ENCODE data around the gene HS2ST1.
"Not testable (repeated sequence)": the region's sequence is repeated elsewhere in the genome, so short reads cannot be mapped to it uniquely, and the experiment has no call there.

The HS2ST1 gene

GRCh38 chr1:86914601-86914997 lies at the start of gene HS2ST1:
Gene HS2ST1 (plus strand): TSS chr1:86914635.
- DNase-seq (ENCODE audit: low read depth in 2 of 3, low spot score in 1 of 3) = no peak

DNA sequence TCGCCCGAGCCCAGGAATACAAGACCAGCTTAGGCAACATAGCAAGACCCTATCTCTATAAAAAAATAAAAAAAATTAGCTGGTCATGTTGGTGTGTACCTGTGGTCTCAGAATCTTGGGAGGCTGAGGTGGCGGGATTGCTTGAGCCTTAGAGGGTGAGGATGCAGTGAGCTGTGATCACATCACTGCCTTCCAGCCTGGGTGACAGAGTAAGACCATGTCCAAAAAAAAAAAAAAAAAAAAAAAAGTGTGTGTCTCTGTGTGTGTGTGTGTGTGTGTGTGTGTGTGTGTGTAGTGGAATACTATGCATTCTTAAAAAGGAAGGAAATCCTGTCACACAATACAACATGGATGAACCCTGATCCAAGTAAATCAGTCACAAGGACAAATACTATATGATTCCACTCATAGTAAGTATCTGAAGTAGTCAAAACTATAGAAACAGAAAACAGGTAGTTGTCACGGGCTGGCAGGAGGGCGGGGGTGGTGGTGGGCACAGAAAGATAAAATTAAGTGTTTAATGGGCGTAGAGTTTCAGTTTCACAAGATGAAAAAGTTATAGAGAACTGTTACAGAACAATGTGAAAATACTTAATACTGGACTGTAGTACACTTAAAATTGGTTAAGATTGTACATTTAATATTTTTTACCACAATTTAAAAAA lies 48.3 kb upstream of the HS2ST1 start:
- DNase-seq (ENCODE audit: low read depth in 2 of 3, low spot score in 1 of 3) = no peak

DNA sequence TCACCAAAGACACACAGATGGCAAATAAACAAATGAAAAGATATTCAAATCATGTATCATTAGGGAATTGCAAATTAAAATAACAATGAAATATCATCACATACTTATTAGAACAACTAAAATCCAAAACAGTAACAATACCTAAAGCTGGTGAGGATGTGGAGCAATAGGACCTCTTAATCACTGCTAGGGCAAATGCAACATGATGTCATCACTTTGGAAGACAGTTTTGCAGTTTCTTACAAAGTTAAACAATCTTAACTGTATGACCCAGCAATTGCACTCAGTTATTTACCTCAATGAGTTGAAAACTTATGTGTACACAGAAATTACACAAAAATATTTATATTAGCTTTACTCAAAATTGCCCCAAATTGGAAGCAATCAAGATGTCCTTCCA lies 47.8 kb upstream of the HS2ST1 start:
- no peak for DNase-seq (ENCODE audit: low read depth in 2 of 3, low spot score in 1 of 3)

GRCh38 chr1:86867278-86867677 lies 47.2 kb upstream of the HS2ST1 start:
- not testable (repeated sequence) for DNase-seq (ENCODE audit: low read depth in 2 of 3, low spot score in 1 of 3)

DNA sequence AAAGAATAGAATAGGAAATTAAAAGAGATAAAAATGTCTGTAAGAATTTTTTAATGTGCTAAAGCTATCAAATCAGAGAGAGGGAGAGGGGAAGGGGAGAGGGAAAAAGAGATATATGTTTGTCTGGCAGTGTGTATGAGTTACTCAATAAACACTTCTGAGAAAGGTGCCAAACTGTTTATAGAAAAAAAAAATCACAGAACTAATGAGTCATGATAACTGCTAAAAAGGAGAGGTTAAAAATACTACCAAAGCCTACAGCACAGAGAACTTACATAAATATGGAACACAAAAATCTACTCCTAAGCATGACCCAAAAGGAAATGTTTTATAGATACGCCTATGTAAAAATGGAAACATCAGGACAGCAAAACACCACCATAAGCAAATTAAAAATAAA lies 46.0 kb upstream of the HS2ST1 start:
- DNase-seq (ENCODE audit: low read depth in 2 of 3, low spot score in 1 of 3) = no peak

DNA sequence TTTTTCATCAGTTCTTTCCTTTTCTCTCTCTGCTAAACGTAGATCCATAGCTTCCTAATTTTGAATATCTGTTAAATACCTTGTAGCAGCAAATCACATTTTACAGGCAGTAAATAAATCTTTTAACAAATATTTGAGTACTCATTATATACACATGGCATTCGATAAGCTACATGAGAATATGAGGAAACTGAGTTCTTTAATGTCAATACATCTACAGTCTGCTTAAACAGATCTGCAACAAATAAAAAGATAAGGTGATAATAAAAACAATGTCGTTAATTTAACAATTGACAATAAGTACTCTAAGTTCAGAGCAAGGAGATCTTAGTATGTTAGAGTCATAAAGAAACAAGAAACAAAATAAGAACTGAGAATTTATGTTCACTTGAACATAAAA lies 43.4 kb upstream of the HS2ST1 start:
- DNase-seq (ENCODE audit: low read depth in 2 of 3, low spot score in 1 of 3) = no peak

GRCh38 chr1:86872086-86872485 lies 42.3 kb upstream of the HS2ST1 start:
- DNase-seq (ENCODE audit: low read depth in 2 of 3, low spot score in 1 of 3) = no peak

- no peak for DNase-seq (ENCODE audit: low read depth in 2 of 3, low spot score in 1 of 3)
Observed at GRCh38 chr1:86875722-86876121, 38.7 kb upstream of the HS2ST1 start.

GRCh38 chr1:86887479-86888162 lies 26.8 kb upstream of the HS2ST1 start:
- no peak for DNase-seq (ENCODE audit: low read depth in 2 of 3, low spot score in 1 of 3)

GRCh38 chr1:86888327-86888726 lies 26.1 kb upstream of the HS2ST1 start:
- no peak for DNase-seq (ENCODE audit: low read depth in 2 of 3, low spot score in 1 of 3)

DNA sequence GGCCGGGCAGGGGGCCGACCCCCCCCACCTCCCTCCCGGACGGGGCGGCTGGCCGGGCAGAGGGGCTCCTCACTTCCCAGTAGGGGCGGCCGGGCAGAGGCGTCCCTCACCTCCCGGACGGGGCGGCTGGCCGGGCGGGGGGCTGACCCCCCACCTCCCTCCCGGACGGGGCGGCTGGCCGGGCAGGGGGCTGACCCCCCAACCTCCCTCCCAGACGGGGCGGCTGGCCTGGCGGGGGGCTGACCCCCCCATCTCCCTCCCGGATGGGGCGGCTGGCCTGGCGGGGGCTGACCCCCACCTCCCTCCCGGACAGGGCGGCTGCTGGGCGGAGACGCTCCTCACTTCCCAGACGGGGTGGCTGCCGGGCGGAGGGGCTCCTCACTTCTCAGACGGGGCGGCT lies 15.0 kb upstream of the HS2ST1 start:
- DNase-seq (ENCODE audit: low read depth in 2 of 3, low spot score in 1 of 3) = not testable (repeated sequence)

- DNase-seq (ENCODE audit: low read depth in 2 of 3, low spot score in 1 of 3) = no peak
Observed at GRCh38 chr1:86905875-86906274, 8.6 kb upstream of the HS2ST1 start.

DNA sequence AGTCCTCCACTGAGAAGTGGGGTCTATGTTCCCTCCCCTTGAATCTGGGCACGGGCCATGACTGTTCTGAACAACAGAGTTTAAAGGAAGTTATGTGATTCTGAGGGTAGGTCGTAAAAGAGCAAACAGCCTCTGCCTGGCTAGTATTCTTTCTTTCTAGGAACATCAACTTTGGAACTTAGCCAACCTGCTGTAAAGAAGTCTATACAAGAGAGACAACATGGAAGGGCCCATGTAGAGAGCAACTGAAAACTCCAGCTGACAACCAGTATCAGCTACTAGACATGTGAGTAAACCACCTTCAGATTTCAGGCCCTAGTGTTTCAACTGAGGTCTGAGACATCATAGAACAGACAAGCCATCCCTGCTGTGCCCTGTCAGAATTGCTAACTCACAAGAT lies 8.0 kb upstream of the HS2ST1 start:
- no peak for DNase-seq (ENCODE audit: low read depth in 2 of 3, low spot score in 1 of 3)

GRCh38 chr1:86912281-86912900 lies 2.0 kb upstream of the HS2ST1 start:
- no peak for DNase-seq (ENCODE audit: low read depth in 2 of 3, low spot score in 1 of 3)

DNA sequence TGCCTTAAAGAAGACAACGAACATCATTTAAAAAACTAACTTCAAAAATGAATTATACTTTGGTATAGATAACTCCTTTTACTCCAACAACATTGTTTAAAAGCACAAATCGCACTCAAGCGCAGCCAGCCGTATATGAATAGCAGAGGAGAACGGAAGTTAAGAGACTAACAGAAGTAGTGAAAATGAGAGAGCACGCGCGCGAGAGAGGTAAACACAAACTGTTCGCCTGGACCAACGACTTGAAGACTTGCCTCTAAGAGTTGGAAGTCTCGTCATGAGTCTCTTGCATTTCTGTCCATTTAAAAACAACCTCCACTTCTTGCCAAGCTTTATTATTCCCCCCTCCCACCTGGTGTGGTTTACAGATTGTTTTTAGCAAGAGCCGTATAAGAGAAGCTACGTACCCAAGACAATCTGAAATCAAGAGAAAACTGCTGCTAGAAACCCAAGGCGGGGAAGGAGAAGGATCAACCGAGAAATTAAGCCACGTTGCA lies 988 bp upstream of the HS2ST1 start:
- DNase-seq (ENCODE audit: low read depth in 2 of 3, low spot score in 1 of 3) = peak in 2 of 3 donors; percentile 11 to 22

DNA sequence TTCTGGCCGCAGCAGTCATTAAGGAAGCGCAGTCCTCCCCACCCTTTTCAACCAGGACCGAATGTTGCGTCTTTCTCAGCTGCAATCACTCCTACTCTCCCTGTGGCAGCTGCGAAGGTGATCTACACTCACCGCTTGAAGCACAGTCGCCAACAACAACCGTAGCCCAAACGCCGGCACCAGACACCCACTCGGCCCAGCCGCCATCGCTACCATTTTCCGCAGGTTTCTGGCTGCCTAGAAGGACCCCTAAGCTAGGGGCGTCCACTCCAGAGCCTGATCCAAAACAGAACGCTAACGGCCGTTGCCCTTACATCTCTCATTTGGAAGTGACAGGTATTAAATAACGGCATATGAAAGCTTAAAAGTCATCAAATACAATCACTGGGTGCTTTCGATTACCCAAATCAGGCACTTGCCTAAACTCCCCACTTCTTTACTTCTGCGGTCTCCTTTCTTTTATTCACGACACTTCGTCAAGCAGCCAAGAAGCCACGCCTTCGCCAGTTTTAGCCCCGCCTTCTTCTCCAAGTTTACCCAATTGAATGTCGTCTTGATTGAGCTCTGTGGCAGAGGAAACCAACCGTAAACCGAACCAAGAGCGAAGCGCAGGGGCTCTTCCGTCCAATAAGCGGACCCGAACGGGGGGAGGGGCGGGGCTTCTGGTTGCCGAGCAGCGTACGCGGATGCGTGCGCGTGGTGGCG lies 387 bp upstream of the HS2ST1 start, which contains the start of gene SELENOF:
SELENOF (minus strand) TSS at position 231 of the 705 bp plus-strand sequence; CDS start at position 216, 15 bp downstream.
- peak; percentile 98 to 99 (median 98) for DNase-seq (ENCODE audit: low read depth in 2 of 3, low spot score in 1 of 3)

GRCh38 chr1:86914998-86915736 lies 732 bp downstream of the HS2ST1 start:
- DNase-seq (ENCODE audit: low read depth in 2 of 3, low spot score in 1 of 3) = peak; percentile 12 to 30 (median 21)

DNA sequence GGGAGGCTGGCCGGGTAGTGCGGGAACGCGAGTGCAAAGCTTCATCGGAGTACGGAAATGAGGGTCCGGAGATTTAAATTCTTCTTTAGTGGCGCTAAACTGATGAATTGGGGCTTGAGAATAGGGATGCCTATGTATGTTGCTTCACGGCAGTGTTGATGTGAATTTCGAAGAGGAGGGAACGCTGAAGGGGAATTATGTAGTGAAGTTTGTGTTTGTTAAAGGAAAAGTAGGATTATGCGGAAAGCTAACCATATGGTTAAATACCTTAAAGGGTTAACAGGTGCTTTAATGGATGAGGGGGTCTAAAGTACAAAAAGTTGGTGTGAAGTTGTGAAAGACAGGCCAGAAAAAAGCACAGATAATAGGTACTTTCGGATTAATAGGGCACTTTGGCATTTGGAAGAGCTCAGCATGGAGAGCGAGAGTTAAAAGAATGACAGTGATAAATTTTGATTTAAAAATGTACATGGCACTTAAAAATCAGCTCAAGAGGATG lies 1.4 kb downstream of the HS2ST1 start:
- peak in 1 of 3 donors; percentile 16 for DNase-seq (ENCODE audit: low read depth in 2 of 3, low spot score in 1 of 3)

DNA sequence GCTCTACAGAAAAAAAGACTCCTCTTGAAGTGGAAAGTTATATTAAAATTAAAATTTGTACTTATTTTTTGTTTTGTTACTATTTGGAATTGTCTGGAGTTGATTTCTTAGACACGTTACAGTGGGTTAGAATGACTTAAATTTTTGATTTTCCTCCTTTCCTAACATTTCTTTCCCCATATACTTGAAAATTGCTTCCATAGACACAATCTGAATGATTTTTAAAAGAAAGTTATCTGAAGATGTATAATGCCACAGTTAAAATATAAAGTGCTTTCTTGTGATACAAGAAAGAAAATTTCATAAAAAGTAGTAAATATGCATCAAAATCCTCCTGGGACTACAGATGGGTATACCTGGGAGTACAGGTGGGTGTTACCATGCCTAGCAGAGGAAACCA lies 2.3 kb downstream of the HS2ST1 start:
- DNase-seq (ENCODE audit: low read depth in 2 of 3, low spot score in 1 of 3) = no peak

DNA sequence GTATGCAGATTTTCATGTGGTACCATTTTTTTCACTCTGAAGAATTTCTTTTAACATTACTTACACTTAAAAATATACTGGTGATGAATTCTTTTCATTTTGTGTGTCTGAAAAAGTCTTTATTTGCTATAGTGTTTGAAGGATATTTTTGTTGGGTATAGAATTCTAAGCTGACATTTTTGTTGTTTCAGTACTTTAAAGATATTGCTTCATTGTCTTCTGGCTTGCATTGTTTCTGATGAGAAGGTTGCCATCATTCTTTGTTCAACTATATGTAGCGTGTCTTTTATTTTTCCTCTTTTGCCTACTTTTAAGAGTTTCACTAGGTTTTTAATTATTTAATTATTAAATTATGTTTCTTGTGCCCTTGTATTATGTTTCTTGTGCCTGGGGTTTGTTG lies 8.0 kb downstream of the HS2ST1 start:
- DNase-seq (ENCODE audit: low read depth in 2 of 3, low spot score in 1 of 3) = no peak
